ENCODE results near the gene EXOC6B. TPM values are rescaled to one million over a fixed set of nuclear protein-coding genes. Genes with fewer than 3 reads are reported as not detected.
A peak's percentile ranks its signal among the peaks of the same experiment; 100 is the strongest.

EXOC6B gene
- total RNA-seq, 4 donors from 2014 or later: 21.0 to 57.7 (median 36.1) TPM

DNA sequence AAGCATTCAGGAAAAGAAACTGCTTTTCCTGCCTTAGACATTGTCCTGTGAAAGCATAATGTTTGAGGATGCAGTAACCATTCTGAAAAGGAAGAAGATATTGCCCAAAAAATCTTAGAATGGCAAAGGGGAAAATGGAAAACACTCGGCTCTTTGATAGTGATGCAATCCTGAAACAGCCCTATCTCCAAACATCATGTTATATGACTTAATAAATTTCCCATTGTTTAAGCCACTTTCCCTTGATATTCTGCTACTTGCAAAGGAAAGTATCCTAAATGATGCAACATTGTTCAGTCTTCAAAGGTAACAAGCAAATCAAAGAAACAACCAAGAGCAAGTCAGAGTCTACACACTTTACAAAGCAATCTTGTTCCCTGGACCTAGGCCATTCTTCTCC is 78.5 kb downstream of the EXOC6B start:
- Histone ChIP-seq H3K27ac (no peak overlapping the region), H3K4me3 (no peak overlapping the region), H3K4me1 (peaks cover 0 to 18% (median 3%) of the 10 kb centered on the region in 3 donors), H3K9me3 (no peaks in the 10 kb centered on the region), H3K27me3 (no peaks in the 10 kb centered on the region), H3K36me3 (no peaks in the 10 kb centered on the region)
- no peak for TF ChIP-seq POLR2A (IDR thresholded peaks at IDR 0.05)
- WGBS, 2 donors: 61 to 71% methylated on average over 1 of the region's 1 CpG
- DNase-seq: no peak
- intact Hi-C loops (cut with DNase I): no loop called here

DNA sequence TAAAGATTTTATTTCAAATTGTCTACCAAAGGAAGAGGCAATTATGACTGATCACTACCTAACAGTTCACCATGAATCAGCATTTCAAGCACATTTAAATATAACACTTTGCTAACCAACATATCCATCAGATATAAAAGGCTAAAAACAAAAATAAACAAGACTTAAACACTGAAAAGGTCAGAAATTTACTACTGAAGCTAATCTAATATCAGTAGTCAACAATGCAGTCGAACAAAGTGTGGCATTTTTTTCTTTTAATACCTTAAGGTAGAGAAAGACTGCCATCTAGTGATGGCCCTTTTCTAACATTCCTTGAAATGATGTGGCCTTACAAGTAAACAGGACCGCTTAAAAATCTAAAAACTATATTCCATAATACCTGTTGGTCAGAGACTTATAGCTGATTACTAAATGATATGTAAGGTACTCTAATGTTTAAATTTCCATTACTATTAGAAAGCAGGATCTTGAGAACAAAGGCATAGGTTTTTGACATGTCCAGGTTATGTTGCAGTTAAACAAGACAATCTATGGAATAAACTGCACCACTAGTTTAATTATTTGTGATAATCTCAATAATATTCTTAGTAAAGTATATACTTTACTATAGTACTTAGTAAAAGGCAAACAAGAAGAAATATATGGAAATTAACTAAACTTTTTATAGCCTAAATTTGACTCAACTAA is 80.0 kb downstream of the EXOC6B start:
- Histone ChIP-seq H3K27me3 (no peaks in the 10 kb centered on the region), H3K4me1 (peaks cover 0 to 18% (median 3%) of the 10 kb centered on the region in 3 donors), H3K27ac (no peak overlapping the region), H3K9me3 (no peaks in the 10 kb centered on the region), H3K4me3 (no peak overlapping the region), H3K36me3 (peaks cover 0 to 5% (median 0%) of the 10 kb centered on the region in 3 donors)
- 15 to 31% methylated on average over 2 of the region's 2 CpGs for WGBS, 2 donors
- intact Hi-C loops (cut with DNase I): no loop called here
- TF ChIP-seq POLR2A (IDR thresholded peaks at IDR 0.05): no peak
- TF ChIP-seq, protein P1, sequence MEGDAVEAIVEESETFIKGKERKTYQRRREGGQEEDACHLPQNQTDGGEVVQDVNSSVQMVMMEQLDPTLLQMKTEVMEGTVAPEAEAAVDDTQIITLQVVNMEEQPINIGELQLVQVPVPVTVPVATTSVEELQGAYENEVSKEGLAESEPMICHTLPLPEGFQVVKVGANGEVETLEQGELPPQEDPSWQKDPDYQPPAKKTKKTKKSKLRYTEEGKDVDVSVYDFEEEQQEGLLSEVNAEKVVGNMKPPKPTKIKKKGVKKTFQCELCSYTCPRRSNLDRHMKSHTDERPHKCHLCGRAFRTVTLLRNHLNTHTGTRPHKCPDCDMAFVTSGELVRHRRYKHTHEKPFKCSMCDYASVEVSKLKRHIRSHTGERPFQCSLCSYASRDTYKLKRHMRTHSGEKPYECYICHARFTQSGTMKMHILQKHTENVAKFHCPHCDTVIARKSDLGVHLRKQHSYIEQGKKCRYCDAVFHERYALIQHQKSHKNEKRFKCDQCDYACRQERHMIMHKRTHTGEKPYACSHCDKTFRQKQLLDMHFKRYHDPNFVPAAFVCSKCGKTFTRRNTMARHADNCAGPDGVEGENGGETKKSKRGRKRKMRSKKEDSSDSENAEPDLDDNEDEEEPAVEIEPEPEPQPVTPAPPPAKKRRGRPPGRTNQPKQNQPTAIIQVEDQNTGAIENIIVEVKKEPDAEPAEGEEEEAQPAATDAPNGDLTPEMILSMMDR (IDR thresholded peaks at IDR 0.05): peak in 5 of 6 experiments; percentile 41 to 70 (median 58)
- DNase-seq: no peak

DNA sequence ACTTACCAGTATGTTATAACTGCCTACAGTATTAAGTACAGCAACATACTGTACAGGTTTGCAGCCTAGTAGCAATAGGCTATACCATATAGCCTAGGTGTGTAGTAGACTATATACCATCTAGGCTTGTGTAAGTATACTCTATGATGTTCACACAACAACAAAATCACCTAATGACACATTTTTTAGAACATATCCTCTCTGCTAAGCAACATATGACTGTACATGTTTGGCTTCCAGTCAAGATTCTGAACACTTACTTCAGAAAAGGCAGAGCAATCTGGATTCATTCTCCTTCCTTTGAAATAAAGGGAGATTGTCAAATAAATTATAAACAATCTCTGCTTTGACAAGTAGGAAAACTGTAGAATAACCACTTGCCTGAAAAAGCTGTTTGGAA is 81.8 kb downstream of the EXOC6B start:
- Histone ChIP-seq H3K9me3 (no peaks in the 10 kb centered on the region), H3K27me3 (no peaks in the 10 kb centered on the region), H3K27ac (no peak overlapping the region), H3K36me3 (peaks cover 0 to 20% (median 0%) of the 10 kb centered on the region in 3 donors), H3K4me3 (no peak overlapping the region), H3K4me1 (peaks cover 0 to 18% (median 3%) of the 10 kb centered on the region in 3 donors)
- no peak for DNase-seq
- intact Hi-C loops (cut with DNase I): no loop called here
- TF ChIP-seq, protein P1 (IDR thresholded peaks at IDR 0.05): no peak
- TF ChIP-seq POLR2A (IDR thresholded peaks at IDR 0.05): no peak

DNA sequence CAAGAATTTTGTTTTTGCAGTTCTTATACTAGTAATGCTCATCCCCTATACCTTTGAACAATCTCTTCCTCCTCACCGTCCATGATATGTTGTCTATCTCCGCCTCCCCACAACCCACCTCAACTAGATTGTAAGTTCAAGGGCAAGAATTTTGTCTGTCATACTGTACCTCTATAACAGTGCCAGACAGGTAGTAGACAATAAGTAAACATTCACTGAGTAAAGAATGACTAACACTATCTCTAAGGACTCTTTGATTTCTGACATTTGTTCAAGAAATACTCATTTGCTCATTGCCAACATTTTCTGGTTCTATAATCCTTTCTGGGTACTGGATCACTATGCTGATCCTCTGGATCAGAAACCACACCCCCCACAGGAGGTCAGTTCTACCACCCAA is 82.4 kb downstream of the EXOC6B start:
- no peak for TF ChIP-seq POLR2A (IDR thresholded peaks at IDR 0.05)
- TF ChIP-seq, protein P1 (IDR thresholded peaks at IDR 0.05): no peak
- no peaks in the 10 kb centered on the region for H3K9me3 ChIP-seq
- peaks cover 0 to 26% (median 0%) of the 10 kb centered on the region in 3 donors for H3K36me3 ChIP-seq
- WGBS, 2 donors: 83 to 91% methylated on average over 2 of the region's 2 CpGs
- no peaks in the 10 kb centered on the region for H3K27me3 ChIP-seq
- DNase-seq: no peak
- peaks cover 0 to 18% (median 3%) of the 10 kb centered on the region in 3 donors for H3K4me1 ChIP-seq
- H3K27ac ChIP-seq: no peak overlapping the region
- intact Hi-C loops (cut with DNase I): no loop called here
- H3K4me3 ChIP-seq: no peak overlapping the region

DNA sequence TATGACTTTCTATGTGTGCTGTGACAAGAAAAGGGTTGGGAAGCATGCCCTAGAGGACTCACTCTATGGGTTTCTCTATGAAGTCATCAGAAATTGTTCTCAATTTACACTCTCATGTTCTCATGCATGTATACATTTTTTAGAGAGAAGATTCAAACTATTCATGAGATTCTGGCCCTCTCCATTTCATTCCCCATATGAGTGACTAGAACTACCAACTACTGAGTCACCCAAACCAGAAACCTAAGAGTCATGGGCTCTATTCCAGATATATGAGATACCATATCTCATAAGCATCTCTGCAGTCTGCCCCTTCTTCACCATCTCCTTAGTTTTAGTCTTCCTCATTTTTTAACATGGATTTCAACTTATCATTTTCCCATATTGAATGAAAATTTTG is 87.7 kb downstream of the EXOC6B start:
- Histone ChIP-seq H3K4me3 (no peak overlapping the region), H3K27me3 (no peaks in the 10 kb centered on the region), H3K36me3 (peaks cover 0 to 50% (median 0%) of the 10 kb centered on the region in 3 donors), H3K27ac (no peak overlapping the region), H3K9me3 (no peaks in the 10 kb centered on the region), H3K4me1 (no peaks in the 10 kb centered on the region)
- TF ChIP-seq, protein P1 (IDR thresholded peaks at IDR 0.05): no peak
- no peak for DNase-seq
- intact Hi-C loops (cut with DNase I): no loop called here

Measured in esophagus squamous epithelium (tissue), 5 donors.